Astrocyte of the cerebellum (primary cell): ENCODE results near the gene RAB5B.

ENCODE experiments used
- DNase-seq: peaks from one replicate; pipeline ENCODE4 v3.0.0-alpha.2; 2011; ENCODE audit warnings: low read depth
- H3K4me3 ChIP-seq: 2 replicates; pipeline ENCODE4 v1.5.1; 2011; ENCODE audit warnings: mild to moderate bottlenecking, low read depth, low read length, moderate library complexity
- in situ Hi-C: cut with HindIII; loops from 2 replicates; pipeline ENCODE4 v1.10.0; 2017; ENCODE audit warnings: low sequenced_read_pairs
- TF ChIP-seq, protein P1 (sequence below): IDR thresholded peaks from 2 replicates; pipeline ENCODE4 v1.5.1; 2012; ENCODE audit warnings: low read length, low read depth, moderate library complexity, mild to moderate bottlenecking; ENCODE audit errors: missing control alignments

RAB5B gene

DNA sequence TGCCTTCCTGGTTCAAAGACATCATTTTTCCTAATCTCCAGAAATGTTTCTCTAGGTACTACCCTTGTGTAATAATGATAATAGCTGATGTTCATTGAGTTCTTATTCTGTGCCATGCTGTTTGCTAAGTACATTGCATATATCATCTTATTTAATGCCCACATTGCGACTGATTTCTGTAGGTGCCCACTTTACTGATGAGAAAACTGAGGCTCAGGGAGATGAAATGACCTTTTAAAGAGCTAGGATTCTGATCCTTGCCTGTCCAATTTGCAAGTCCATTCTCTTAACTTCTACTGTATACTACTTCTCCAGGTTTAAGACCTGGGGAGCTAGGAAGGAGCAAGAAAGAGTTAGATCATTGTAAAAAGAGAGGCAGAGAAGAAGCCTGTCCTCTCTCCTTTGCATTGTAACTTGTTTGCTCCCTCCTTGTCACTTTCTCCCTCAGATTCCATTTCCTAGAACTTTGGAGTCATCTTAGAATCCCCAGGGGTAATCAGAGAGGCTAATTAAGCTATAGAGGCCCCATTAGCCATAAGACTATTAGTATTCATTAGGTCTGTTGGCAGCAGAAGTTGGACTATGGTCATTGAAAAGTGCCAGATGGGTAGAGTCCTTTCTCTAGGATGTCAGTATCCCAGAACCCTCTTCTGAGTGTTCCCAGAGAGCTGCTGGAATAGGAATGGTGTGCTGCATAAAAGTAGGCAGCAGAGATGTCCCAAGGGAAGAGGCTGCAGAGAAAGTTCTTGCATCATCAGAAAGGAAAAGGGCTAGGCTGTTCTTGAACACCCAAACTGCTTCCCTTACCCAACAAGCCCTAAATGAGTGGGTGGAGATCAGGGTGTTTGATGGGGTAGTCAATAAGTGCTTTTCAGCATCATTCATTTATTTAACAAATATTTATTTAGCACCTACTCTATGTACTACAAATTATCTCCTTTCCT lies 39.8 kb upstream of the RAB5B start:
- TF ChIP-seq, protein P1, sequence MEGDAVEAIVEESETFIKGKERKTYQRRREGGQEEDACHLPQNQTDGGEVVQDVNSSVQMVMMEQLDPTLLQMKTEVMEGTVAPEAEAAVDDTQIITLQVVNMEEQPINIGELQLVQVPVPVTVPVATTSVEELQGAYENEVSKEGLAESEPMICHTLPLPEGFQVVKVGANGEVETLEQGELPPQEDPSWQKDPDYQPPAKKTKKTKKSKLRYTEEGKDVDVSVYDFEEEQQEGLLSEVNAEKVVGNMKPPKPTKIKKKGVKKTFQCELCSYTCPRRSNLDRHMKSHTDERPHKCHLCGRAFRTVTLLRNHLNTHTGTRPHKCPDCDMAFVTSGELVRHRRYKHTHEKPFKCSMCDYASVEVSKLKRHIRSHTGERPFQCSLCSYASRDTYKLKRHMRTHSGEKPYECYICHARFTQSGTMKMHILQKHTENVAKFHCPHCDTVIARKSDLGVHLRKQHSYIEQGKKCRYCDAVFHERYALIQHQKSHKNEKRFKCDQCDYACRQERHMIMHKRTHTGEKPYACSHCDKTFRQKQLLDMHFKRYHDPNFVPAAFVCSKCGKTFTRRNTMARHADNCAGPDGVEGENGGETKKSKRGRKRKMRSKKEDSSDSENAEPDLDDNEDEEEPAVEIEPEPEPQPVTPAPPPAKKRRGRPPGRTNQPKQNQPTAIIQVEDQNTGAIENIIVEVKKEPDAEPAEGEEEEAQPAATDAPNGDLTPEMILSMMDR: no peak
- in situ Hi-C loops: no loop called here
- H3K4me3 ChIP-seq: no peak overlapping the region
- no peak for DNase-seq

- in situ Hi-C loops: no loop called here
- TF ChIP-seq, protein P1: no peak
- no peak for DNase-seq
- no peak overlapping the region for H3K4me3 ChIP-seq
Measured at GRCh38 chr12:55934773-55935172, 39.1 kb upstream of the RAB5B start.

DNA sequence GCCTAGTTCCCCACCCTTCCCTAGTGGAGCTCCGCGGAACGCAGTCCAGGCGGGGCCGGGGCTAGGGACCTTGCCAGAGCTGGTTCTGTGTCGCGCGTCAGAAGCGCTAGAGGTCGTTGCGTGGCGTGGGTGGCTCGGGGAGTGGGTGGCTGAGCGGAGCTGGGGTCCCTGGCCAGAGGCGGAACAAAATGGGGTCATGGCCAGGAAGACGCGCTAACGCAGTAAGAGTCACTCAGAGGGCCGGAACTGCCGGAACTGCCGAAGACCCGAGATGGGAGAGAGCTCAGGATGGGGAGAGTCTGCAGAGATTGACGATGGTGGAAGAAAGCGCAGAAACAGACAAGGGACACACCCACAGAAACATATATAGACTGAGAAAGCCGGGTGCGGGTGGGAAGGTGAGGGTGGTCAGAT lies 38.1 kb upstream of the RAB5B start:
- TF ChIP-seq, protein P1: no peak
- in situ Hi-C loops: no loop called here
- no peak for DNase-seq
- no peak overlapping the region for H3K4me3 ChIP-seq

DNA sequence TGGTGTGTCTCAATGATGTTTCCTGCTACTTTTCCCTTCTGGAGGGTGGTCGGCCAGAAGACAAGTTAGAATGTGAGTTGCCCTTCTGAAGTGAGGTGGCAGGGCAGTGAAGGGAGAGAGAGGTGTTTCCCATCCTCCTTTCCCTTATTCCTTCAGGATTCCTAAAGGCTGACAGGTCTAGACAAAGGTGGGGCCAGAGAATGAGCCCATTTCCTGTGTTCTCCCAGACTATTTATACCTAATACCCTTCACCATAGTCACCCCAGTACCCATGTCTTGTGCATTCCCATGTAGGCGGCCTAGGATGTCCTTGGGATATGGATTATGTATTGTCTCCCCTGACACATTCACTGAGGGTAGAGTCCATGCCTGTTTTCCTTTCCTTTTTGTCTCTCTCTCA lies 35.9 kb upstream of the RAB5B start:
- in situ Hi-C loops: no loop called here
- TF ChIP-seq, protein P1: no peak
- DNase-seq: no peak
- no peak overlapping the region for H3K4me3 ChIP-seq

GRCh38 chr12:55938826-55939501 lies 34.9 kb upstream of the RAB5B start:
- TF ChIP-seq, protein P1: no peak
- in situ Hi-C loops: no loop called here
- DNase-seq: no peak
- no peak overlapping the region for H3K4me3 ChIP-seq

DNA sequence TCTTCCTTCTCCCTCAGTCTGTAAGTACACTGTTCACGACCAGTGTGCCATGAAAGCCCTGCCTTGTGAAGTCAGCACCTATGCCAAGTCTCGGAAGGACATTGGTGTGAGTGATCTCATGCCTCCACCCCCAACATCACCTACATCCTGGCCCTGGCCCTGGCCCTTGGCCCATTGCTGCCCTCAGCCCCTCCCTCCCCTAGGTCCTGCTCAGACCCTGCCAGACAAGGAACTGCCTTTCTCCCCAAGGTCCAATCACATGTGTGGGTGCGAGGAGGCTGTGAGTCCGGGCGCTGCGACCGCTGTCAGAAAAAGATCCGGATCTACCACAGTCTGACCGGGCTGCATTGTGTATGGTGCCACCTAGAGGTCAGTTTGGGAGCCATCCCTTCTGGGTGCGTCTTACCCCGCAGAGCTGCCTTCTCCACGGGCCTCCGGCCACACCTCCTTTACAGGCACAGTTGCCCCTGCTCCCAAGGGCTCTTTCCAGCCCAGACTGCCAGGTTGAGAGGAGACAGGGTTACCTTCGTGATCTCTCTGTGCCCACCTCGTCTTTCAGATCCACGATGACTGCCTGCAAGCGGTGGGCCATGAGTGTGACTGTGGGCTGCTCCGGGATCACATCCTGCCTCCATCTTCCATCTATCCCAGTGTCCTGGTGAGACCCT lies 33.7 kb upstream of the RAB5B start:
- no peak overlapping the region for H3K4me3 ChIP-seq

More for the DNA sequence above, 33.7 kb upstream of the RAB5B start:
- in situ Hi-C loops: no loop called here
- DNase-seq: peak; percentile 66
- TF ChIP-seq, protein P1: peak; percentile 95
